Activated CD4-positive, alpha-beta T cell treated with anti-CD3 and anti-CD28 coated beads, Interleukin-2, amount 10 ng/mL, durations not matched to agents 7 days and 5 days (primary cell): ENCODE measurements around the gene PWWP2B. TPM values are rescaled to one million over a fixed set of nuclear protein-coding genes. Genes with fewer than 3 reads are reported as not detected.
A peak's percentile ranks its signal among the peaks of the same experiment; 100 is the strongest.
"Not testable (repeated sequence)": the region's sequence is repeated elsewhere in the genome, so short reads cannot be mapped to it uniquely, and the experiment has no call there.

Experiments used
- CTCF ChIA-PET: fragments of 350-600 bp; sonication (Branson Sonifier 250); formaldehyde crosslinking; loops from one replicate; lab custom pipeline; 2021; ENCODE audit warnings: antibody characterized with exemption; lab: Charles Lee
- POLR2A ChIA-PET: fragments of 350-600 bp; sonication (Branson Sonifier 250); formaldehyde crosslinking; loops from one replicate; lab custom pipeline; 2021; ENCODE audit warnings: antibody characterized with exemption; lab: Charles Lee
- DNase-seq: peaks from one replicate; pipeline ENCODE4 v3.0.0-alpha.2; 2020
- H3K27ac Mint-ChIP-seq: one replicate; pipeline ENCODE4 v1.8.0; 2021; ENCODE audit warnings: mild to moderate bottlenecking, moderate library complexity, mixed read lengths
- H3K27me3 Mint-ChIP-seq: one replicate; pipeline ENCODE4 v1.8.0; 2021; ENCODE audit warnings: mixed read lengths
- H3K36me3 Mint-ChIP-seq: one replicate; pipeline ENCODE4 v1.8.0; 2021; ENCODE audit warnings: low read depth, mixed read lengths
- H3K4me1 Mint-ChIP-seq: one replicate; pipeline ENCODE4 v1.8.0; 2021; ENCODE audit warnings: mixed read lengths
- H3K4me3 Mint-ChIP-seq: one replicate; pipeline ENCODE4 v1.8.0; 2021; ENCODE audit warnings: mild to moderate bottlenecking, moderate library complexity, mixed read lengths
- H3K9me3 Mint-ChIP-seq: one replicate; pipeline ENCODE4 v1.8.0; 2021; ENCODE audit warnings: mixed read lengths
- total RNA-seq, 2 experiments: library from RNA; stranded (reverse); gene quantifications; one replicate each; pipeline ENCODE4 v1.2.3, GENCODE V29; 2021

The PWWP2B gene
- 1 to 10 TPM; 8.1 to 9.3 TPM for total RNA-seq

GRCh38 chr10:132397036-132397541 is at the start of gene PWWP2B:
TSS of gene PWWP2B (plus strand) at chr10:132397200. CDS start at chr10:132397227, 27 bp downstream.
- DNase-seq, result peak; percentile 69
- H3K4me1 Mint-ChIP-seq, result peaks cover 10% of the 10 kb centered on the region
- H3K36me3 Mint-ChIP-seq, result no peaks in the 10 kb centered on the region
- H3K4me3 Mint-ChIP-seq, result peak within 1 kb of the TSS; percentile 82
- ChIA-PET CTCF (interaction anchor here (1.3 to 2.0 kb wide), 3 partner anchors 32 to 50 kb away, joined by 3 to 7 read pairs (median 4); no protein-coding TSS in a partner anchor), POLR2A (no interaction called here)
- H3K9me3 Mint-ChIP-seq, result peaks cover 5% of the 10 kb centered on the region
- peak within 1 kb of the TSS; percentile 84 for H3K27ac Mint-ChIP-seq
- H3K27me3 Mint-ChIP-seq, result no peaks in the 10 kb centered on the region

DNA sequence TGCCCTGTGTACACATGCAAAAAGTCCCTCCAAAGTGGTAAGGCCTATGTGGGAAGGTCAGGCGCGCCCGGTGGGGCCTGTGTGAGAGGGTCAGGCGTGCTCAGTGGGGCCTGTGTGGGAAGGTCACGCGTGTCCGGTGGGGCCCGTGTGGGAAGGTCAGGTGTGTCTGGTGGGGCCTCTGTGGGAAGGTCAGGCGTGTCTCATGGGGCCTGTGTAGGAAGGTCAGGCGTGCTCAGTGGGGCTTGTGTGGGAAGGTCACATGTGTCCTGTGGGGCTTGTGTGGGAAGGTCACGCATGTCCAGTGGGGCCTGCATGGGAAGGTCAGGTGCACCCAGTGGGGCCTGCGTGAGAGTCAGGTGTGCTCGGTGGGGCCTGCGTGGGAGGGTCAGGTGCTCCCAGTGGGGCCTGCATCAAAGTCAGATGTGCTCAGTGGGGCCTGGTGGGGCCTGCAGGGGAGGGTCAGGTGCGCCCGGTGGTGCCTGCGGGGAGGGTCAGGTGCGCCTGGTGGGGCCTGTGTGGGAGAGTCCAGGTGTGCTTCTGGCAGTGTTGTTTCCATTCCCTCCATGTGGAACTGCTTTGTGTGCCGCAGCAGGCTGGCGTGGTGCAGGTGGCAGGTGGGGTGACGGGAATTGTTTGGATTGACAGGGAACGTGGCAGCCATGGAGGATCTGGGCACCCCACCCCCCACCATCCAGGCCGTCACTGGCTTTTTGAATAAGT is 49.6 kb upstream of the PWWP2B start:
- Mint-ChIP-seq H3K4me3 (no peak overlapping the region), H3K36me3 (peaks cover 2% of the 10 kb centered on the region), H3K27ac (no peak overlapping the region), H3K4me1 (no peaks in the 10 kb centered on the region), H3K9me3 (no peaks in the 10 kb centered on the region), H3K27me3 (no peaks in the 10 kb centered on the region)
- CTCF ChIA-PET, result interaction anchor here (1.6 kb wide), 1 partner anchor 9 kb away, joined by 3 read pairs; no protein-coding TSS in a partner anchor
- DNase-seq, result no peak
- POLR2A ChIA-PET, result no interaction called here

DNA sequence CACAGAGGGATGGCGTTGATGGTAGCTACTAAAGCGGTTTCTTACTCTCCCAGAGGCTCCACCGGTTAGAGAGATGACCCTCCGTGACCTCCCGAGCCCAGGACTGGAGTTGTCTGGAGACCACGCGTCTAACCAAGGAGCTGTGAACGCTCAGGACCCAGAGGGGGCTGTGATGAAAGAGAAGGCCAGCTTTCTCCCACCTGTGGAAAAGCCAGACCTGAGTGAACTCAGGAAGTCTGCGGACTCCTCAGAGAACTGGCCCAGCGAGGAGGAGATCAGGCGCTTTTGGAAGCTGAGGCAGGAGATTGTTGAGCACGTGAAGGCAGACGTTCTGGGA is 49.1 kb upstream of the PWWP2B start:
- H3K4me1 Mint-ChIP-seq, result no peaks in the 10 kb centered on the region
- no peaks in the 10 kb centered on the region for H3K9me3 Mint-ChIP-seq
- DNase-seq, result no peak
- CTCF ChIA-PET, result interaction anchor here (1.6 kb wide), 1 partner anchor 9 kb away, joined by 3 read pairs; no protein-coding TSS in a partner anchor
- no peaks in the 10 kb centered on the region for H3K36me3 Mint-ChIP-seq
- POLR2A ChIA-PET, result no interaction called here
- no peaks in the 10 kb centered on the region for H3K27me3 Mint-ChIP-seq
- H3K27ac Mint-ChIP-seq, result no peak overlapping the region
- no peak overlapping the region for H3K4me3 Mint-ChIP-seq

DNA sequence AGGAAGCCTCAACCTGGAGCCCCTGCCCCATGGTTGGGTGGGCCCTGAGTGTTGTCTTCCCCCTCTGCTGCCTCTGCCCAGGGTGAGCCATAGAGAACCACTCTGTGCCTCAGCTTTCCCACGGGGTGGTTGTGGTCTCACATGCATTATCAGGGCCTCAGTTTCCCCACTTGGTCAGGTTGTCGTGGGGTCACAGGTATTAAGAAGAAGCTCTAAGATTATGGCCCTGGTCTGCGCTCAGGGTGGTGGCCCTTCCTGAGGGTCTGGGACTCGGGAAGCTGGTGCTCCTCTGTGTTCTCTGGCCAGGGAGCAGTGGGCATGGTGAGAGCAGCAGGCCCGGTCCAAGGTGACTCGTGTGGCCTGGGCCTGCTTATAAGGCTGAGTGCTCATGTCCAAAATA is 47.2 kb upstream of the PWWP2B start:
- Mint-ChIP-seq H3K4me3 (no peak overlapping the region), H3K9me3 (no peaks in the 10 kb centered on the region), H3K27ac (no peak overlapping the region), H3K4me1 (peaks cover 2% of the 10 kb centered on the region), H3K27me3 (no peaks in the 10 kb centered on the region), H3K36me3 (no peaks in the 10 kb centered on the region)
- ChIA-PET POLR2A (no interaction called here), CTCF (no interaction called here)
- no peak for DNase-seq

- H3K27ac Mint-ChIP-seq, result no peak overlapping the region
- ChIA-PET CTCF (no interaction called here), POLR2A (no interaction called here)
- no peak overlapping the region for H3K4me3 Mint-ChIP-seq
- DNase-seq, result no peak
- H3K4me1 Mint-ChIP-seq, result peaks cover 2% of the 10 kb centered on the region
- H3K9me3 Mint-ChIP-seq, result no peaks in the 10 kb centered on the region
- no peaks in the 10 kb centered on the region for H3K36me3 Mint-ChIP-seq
- H3K27me3 Mint-ChIP-seq, result no peaks in the 10 kb centered on the region
Measured at GRCh38 chr10:132350391-132350790, 46.6 kb upstream of the PWWP2B start.

DNA sequence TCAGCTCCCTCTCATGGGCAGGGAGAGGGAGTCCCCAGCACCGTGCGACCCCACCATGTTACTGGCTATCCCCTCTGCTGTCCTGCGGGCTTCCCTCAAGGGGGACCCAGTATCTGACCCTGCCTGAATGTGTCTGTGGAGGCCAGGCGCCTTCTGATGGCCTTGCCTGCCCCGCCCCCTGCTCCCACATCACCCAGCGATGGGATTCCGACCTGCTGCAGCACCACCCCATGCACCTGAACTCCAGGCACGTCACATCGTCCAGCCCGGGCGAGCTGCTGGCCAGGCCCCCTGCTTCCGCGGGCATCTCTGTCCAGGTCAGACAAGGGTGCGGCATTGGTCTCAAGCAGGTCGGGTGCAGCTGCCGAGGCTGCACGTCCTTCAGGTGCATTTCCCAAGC is 46.1 kb upstream of the PWWP2B start:
- CTCF ChIA-PET, result interaction anchor here (1.1 kb wide), 1 partner anchor 13 kb away, joined by 3 read pairs; no protein-coding TSS in a partner anchor
- no peaks in the 10 kb centered on the region for H3K9me3 Mint-ChIP-seq

DNA sequence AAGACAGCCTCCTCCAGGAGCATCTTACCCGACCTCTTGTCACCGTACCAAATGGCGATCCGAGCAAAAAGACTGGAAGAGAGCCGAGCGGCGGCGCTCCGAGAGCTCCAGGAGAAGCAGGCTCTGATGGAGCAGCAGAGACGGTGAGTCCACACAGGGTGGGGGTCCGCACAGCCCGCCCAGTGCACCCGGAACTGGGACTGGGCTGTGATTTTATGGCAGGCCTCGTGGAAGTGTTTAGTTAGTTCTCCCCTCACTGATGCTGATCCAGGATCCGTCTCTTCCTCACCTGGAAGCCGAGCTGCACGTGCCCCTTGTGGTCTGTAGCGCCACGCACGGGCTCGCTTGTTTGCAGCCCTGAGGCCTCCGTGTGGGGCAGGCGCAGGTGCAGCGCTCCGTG is 45.4 kb upstream of the PWWP2B start:
- Mint-ChIP-seq H3K27ac (no peak overlapping the region), H3K27me3 (no peaks in the 10 kb centered on the region), H3K4me1 (peaks cover 2% of the 10 kb centered on the region), H3K9me3 (no peaks in the 10 kb centered on the region), H3K4me3 (no peak overlapping the region), H3K36me3 (no peaks in the 10 kb centered on the region)
- CTCF ChIA-PET, result interaction anchor here (1.1 kb wide), 1 partner anchor 13 kb away, joined by 3 read pairs; no protein-coding TSS in a partner anchor
- no peak for DNase-seq
- POLR2A ChIA-PET, result no interaction called here

More for the DNA sequence above, 46.1 kb upstream of the PWWP2B start:
- no peaks in the 10 kb centered on the region for H3K36me3 Mint-ChIP-seq
- no peak for DNase-seq
- POLR2A ChIA-PET, result no interaction called here
- H3K4me1 Mint-ChIP-seq, result peaks cover 2% of the 10 kb centered on the region
- no peak overlapping the region for H3K4me3 Mint-ChIP-seq
- no peak overlapping the region for H3K27ac Mint-ChIP-seq
- H3K27me3 Mint-ChIP-seq, result no peaks in the 10 kb centered on the region

DNA sequence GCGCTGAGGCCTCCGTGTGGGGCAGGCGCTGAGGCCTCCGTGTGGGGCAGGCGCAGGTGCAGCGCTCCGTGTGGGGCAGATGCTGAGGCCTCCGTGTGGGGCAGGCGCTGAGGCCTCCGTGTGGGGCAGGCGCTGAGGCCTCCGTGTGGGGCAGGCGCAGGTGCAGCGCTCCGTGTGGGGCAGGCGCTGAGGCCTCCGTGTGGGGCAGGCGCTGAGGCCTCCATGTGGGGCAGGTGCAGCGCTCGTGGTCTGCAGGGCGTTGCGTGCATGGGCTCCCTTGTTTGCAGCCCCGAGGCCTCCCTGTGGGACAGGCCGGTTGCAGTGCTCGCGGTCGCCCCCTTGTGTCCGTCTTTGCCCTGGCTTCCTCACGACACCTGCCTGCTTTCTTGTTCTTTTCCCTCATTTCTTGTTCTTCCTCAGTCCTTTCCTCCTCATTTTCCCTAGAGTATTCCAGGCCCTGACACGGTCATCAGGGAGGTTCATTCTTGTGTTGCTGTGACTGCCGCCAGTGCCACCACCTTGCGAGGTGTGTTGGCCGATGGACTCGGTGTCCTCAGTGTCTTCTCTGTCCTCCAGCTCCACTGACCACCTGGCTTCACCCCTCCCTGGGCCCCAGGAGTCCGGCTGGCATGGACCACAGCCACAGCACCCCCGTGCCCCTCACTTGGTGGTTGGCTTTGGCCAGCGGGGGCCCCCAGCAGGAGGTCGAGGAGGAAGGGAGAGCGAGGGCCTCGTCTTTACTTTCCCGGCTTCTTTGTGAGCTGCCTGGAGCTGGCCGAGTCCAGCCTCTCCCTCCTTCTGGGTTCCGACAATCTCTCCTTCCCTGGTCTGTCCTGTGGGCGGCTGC is 44.3 kb upstream of the PWWP2B start:
- H3K9me3 Mint-ChIP-seq, H3K36me3 Mint-ChIP-seq, POLR2A ChIA-PET, H3K27me3 Mint-ChIP-seq, CTCF ChIA-PET, H3K4me3 Mint-ChIP-seq, H3K4me1 Mint-ChIP-seq, H3K27ac Mint-ChIP-seq: not testable (repeated sequence)
- peak; percentile 79 for DNase-seq

GRCh38 chr10:132353456-132354355 is 43.3 kb upstream of the PWWP2B start:
- no peaks in the 10 kb centered on the region for H3K36me3 Mint-ChIP-seq
- no peak for DNase-seq
- no peak overlapping the region for H3K27ac Mint-ChIP-seq
- ChIA-PET CTCF (no interaction called here), POLR2A (no interaction called here)
- peaks cover 2% of the 10 kb centered on the region for H3K9me3 Mint-ChIP-seq
- no peak overlapping the region for H3K4me3 Mint-ChIP-seq
- peaks cover 2% of the 10 kb centered on the region for H3K4me1 Mint-ChIP-seq
- H3K27me3 Mint-ChIP-seq, result no peaks in the 10 kb centered on the region

DNA sequence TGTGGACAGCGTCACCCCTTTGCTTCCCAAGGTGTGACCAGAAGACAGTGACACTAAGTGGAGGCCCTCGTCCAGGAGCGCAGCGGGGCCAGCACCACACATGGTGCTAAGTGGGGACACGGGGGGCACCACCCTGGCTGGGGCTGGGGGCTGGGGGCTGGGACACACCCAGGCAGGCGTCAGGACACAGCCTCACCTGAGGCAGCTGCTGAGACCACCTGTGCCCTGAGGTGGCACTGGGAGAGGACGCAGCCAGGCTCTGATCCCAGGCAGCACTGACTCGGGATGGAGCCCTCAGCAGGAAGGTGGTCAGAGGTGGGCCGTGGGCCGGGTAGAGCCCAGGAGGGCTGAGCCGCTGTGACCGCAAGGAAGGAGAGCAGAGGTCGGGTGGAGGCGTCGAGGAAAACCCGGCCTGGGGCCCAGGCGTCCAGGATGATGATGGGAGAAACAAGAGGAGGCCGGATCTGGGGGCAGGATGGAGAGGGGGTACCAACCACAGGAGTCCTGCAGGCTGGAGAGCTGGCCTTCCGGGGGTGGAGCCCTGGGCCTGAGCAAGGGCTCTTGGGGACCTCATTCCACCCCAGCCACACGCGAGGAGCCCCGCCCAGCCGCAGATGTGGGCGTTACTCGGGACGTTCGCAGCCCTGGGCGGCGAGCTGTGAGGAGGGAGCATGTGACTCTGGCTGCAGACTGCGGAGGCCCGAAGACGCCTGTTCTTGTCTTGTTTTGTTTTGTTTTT is 42.5 kb upstream of the PWWP2B start:
- H3K27ac Mint-ChIP-seq, result no peak overlapping the region
- peaks cover 2% of the 10 kb centered on the region for H3K9me3 Mint-ChIP-seq
- H3K27me3 Mint-ChIP-seq, result no peaks in the 10 kb centered on the region
- DNase-seq, result no peak
- no peaks in the 10 kb centered on the region for H3K36me3 Mint-ChIP-seq
- no peak overlapping the region for H3K4me3 Mint-ChIP-seq
- ChIA-PET CTCF (no interaction called here), POLR2A (no interaction called here)
- peaks cover 2% of the 10 kb centered on the region for H3K4me1 Mint-ChIP-seq

DNA sequence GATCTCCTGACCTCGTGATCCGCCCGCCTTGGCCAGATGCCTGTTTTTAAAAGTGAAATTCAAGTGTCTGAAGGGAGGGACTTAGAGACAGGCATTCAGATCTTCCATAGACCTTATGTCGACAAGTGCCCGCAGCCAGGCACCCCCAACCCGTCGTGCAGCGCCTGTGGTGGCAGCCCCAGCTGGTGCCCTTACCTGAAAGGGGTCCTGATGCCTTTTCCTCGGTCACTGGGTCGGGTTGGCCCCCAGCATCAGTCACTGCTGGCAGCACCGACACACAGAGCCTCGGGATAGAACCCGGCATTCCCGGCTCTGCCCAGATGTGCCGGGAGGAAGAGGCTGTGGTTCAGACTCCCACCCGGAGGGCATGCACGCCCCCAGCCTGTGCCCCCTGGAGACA is 41.7 kb upstream of the PWWP2B start:
- no peaks in the 10 kb centered on the region for H3K36me3 Mint-ChIP-seq
- POLR2A ChIA-PET, result no interaction called here
- no peak for DNase-seq
- H3K27me3 Mint-ChIP-seq, result no peaks in the 10 kb centered on the region
- H3K27ac Mint-ChIP-seq, result no peak overlapping the region
- H3K9me3 Mint-ChIP-seq, result peaks cover 2% of the 10 kb centered on the region
- no peak overlapping the region for H3K4me3 Mint-ChIP-seq
- CTCF ChIA-PET, result no interaction called here
- H3K4me1 Mint-ChIP-seq, result peaks cover 2% of the 10 kb centered on the region

DNA sequence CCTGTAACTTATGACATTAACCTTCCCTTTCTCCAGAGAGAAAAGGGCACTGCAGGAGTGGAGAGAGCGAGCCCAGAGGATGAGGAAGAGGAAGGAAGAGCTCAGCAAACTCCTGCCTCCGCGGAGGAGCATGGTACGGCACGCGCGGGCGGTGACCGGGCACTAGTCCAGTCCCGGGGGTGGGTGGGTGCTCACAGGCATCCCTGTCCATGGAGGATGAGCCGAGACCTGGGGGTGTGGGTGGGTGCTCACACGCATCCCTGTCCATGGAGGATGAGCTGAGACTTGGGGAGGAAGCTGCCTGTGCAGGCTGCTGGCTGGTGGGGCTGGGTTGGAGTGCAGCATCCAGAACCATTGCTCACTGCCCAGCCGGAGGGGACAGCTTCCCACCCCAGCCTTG is 41.2 kb upstream of the PWWP2B start:
- CTCF ChIA-PET, result no interaction called here
- no peaks in the 10 kb centered on the region for H3K36me3 Mint-ChIP-seq
- no peak for DNase-seq
- H3K27ac Mint-ChIP-seq, result no peak overlapping the region
- peaks cover 2% of the 10 kb centered on the region for H3K4me1 Mint-ChIP-seq
- no peaks in the 10 kb centered on the region for H3K27me3 Mint-ChIP-seq
- POLR2A ChIA-PET, result no interaction called here
- peaks cover 2% of the 10 kb centered on the region for H3K9me3 Mint-ChIP-seq
- no peak overlapping the region for H3K4me3 Mint-ChIP-seq
